Measurements from ENCODE around the gene LAMA3.

The LAMA3 gene

DNA sequence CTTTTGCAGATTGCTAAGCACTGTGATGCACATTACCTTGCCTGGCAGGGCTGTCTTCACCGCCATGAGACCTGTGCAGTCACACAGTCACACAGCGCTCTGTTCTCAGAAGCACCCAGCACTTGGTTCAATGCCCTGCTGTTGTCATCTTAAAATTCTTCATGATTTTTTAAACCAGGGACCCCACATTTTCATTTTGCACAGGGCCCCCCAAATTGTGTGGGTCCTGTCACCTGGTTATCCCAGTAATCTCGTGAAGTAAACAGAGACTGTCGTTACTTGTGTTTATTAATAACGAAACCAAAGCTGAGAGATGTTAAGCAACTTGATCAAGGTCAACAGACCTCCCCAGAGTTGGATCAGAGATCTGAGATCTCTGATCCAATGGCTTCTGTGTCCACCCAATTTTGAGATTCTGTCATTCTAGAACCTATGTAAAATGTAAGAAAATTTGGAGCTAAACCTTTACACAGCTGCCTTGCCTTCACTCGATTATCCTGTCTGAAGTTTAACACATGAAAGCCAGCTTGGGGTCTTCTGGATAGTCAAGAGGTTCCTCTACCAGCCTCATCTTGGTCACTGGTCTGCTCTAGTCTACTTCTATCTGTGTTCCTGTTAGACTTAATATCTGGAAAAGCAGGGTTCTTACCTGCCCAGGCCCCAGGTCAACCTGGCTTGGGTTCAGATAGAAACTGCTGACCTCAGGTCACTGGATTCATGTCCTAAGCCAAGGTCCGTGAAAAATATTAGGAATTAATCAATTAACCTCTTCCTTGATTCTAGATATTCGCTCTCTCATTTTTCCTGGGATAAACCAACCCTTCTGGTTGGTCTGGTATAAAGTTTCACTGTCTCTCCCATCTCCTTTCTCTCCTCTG, 311.6 kb downstream of the LAMA3 start:
- Histone ChIP-seq H3K9me3 (ENCODE audit: control insufficient read depth, low read length) (no peaks in the 10 kb centered on the region), H3K27ac (ENCODE audit: insufficient read depth, low read depth, low read length, poor library complexity, severe bottlenecking) (no peak overlapping the region), H3K36me3 (ENCODE audit: control insufficient read depth, insufficient read depth, low read length) (no peaks in the 10 kb centered on the region), H3K4me3 (ENCODE audit: insufficient read depth, low read depth, low read length) (no peak overlapping the region), H3K4me1 (ENCODE audit: control insufficient read depth, insufficient read depth, low read length) (no peaks in the 10 kb centered on the region), H3K27me3 (ENCODE audit: control insufficient read depth, insufficient read depth, low read length, poor library complexity, severe bottlenecking) (no peaks in the 10 kb centered on the region)
- 94 to 95% methylated on average over 8 of the region's 8 CpGs for WGBS, 2 experiments

DNA sequence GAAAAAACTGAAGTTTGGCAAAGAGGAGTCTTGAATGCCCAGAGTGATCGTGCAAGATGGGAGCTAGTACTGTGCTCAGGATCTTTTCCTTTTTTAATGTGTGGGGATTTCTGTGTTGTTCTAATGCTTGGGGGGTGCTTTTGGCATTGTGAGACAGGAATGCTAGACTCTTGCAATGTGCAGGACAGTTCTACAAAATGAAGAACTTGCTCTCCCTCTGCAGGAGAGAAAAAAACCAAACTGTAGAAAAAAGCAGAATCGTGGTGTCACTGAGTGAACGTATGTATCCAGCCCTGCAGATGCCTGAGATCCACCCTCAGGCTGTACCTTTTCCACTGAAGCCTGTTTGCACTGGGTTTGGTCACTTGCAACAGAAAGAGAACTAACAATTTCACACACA, 313.2 kb downstream of the LAMA3 start:
- Histone ChIP-seq H3K9me3 (ENCODE audit: control insufficient read depth, low read length) (no peaks in the 10 kb centered on the region), H3K36me3 (ENCODE audit: control insufficient read depth, insufficient read depth, low read length) (no peaks in the 10 kb centered on the region), H3K4me3 (ENCODE audit: insufficient read depth, low read depth, low read length) (no peak overlapping the region), H3K27ac (ENCODE audit: insufficient read depth, low read depth, low read length, poor library complexity, severe bottlenecking) (no peak overlapping the region), H3K27me3 (ENCODE audit: control insufficient read depth, insufficient read depth, low read length, poor library complexity, severe bottlenecking) (no peaks in the 10 kb centered on the region), H3K4me1 (ENCODE audit: control insufficient read depth, insufficient read depth, low read length) (no peaks in the 10 kb centered on the region)
- 88 to 89% methylated on average over 3 of the region's 3 CpGs for WGBS, 2 experiments

- H3K9me3 ChIP-seq (ENCODE audit: control insufficient read depth, low read length): no peaks in the 10 kb centered on the region
- H3K4me3 ChIP-seq (ENCODE audit: insufficient read depth, low read depth, low read length): no peak overlapping the region
- H3K27ac ChIP-seq (ENCODE audit: insufficient read depth, low read depth, low read length, poor library complexity, severe bottlenecking): no peak overlapping the region
- H3K27me3 ChIP-seq (ENCODE audit: control insufficient read depth, insufficient read depth, low read length, poor library complexity, severe bottlenecking): no peaks in the 10 kb centered on the region
- H3K36me3 ChIP-seq (ENCODE audit: control insufficient read depth, insufficient read depth, low read length): no peaks in the 10 kb centered on the region
- H3K4me1 ChIP-seq (ENCODE audit: control insufficient read depth, insufficient read depth, low read length): no peaks in the 10 kb centered on the region
- 71 to 72% methylated on average over 3 of the region's 3 CpGs for WGBS, 2 experiments
Measured at GRCh38 chr18:24003288-24003687, 314.0 kb downstream of the LAMA3 start.

- 88 to 94% methylated on average over 1 to 2 of the region's 2 CpGs for WGBS, 2 experiments
- Histone ChIP-seq H3K27me3 (ENCODE audit: control insufficient read depth, insufficient read depth, low read length, poor library complexity, severe bottlenecking) (no peaks in the 10 kb centered on the region), H3K36me3 (ENCODE audit: control insufficient read depth, insufficient read depth, low read length) (no peaks in the 10 kb centered on the region), H3K4me3 (ENCODE audit: insufficient read depth, low read depth, low read length) (no peak overlapping the region), H3K9me3 (ENCODE audit: control insufficient read depth, low read length) (no peaks in the 10 kb centered on the region), H3K4me1 (ENCODE audit: control insufficient read depth, insufficient read depth, low read length) (no peaks in the 10 kb centered on the region), H3K27ac (ENCODE audit: insufficient read depth, low read depth, low read length, poor library complexity, severe bottlenecking) (no peak overlapping the region)
Measured at GRCh38 chr18:24003903-24004640, 314.8 kb downstream of the LAMA3 start.
